ENCODE results near the gene PLXNA2.

Gene PLXNA2

DNA sequence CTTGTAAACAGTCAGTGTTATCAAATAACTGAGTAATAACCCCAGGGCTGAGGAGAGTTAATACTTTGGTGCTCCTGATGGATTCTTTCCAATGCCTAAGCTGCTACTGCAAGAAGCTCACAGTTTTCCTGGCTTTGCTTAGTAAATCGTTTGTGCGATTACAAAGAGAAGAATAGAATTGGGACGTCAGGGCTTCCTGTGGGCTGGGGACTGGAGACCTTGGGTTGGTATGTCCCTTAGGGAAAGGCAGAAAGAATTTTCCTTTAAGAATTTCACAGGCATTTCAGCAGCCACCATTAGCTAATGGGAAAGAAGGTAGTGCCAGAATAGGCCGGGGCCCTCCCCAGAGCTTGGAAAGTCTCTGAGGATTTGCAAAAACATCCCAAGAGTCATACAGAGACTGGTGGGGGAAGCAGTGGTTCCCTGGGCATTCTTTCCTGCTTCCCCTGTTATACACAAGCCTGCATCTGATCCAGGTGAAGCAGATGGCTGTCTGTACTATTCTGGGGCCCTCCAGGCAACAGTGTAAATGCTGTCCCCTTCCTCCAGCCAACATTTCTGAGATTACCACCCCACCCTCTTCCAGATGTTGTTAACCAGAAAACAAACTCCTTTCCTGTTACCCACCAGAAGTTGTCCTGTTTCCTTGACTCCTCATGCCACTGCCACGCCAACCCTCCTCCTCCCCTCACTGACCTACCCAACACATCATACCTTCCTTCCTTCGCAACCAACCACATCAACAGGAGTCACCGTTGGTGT lies 40.2 kb downstream of the PLXNA2 start:
- H3K4me3 ChIP-seq (ENCODE audit: extremely low read depth, insufficient read depth, low read length, poor library complexity, severe bottlenecking), result no peak overlapping the region
- peaks cover 54% of the 10 kb centered on the region for H3K36me3 ChIP-seq (ENCODE audit: control insufficient read depth, insufficient read depth, low read length)
- no peaks in the 10 kb centered on the region for H3K9me3 ChIP-seq (ENCODE audit: control insufficient read depth, low read length)
- 95 to 97% methylated on average over 3 to 4 of the region's 7 CpGs for WGBS, 2 experiments (ENCODE audit: insufficient coverage in 2 of 2)
- peaks cover 83% of the 10 kb centered on the region for H3K4me1 ChIP-seq (ENCODE audit: control insufficient read depth, insufficient read depth, low read length, poor library complexity, severe bottlenecking)
- H3K27ac ChIP-seq (ENCODE audit: low read depth, low read length, severe bottlenecking), result peak overlapping the region; percentile 1

DNA sequence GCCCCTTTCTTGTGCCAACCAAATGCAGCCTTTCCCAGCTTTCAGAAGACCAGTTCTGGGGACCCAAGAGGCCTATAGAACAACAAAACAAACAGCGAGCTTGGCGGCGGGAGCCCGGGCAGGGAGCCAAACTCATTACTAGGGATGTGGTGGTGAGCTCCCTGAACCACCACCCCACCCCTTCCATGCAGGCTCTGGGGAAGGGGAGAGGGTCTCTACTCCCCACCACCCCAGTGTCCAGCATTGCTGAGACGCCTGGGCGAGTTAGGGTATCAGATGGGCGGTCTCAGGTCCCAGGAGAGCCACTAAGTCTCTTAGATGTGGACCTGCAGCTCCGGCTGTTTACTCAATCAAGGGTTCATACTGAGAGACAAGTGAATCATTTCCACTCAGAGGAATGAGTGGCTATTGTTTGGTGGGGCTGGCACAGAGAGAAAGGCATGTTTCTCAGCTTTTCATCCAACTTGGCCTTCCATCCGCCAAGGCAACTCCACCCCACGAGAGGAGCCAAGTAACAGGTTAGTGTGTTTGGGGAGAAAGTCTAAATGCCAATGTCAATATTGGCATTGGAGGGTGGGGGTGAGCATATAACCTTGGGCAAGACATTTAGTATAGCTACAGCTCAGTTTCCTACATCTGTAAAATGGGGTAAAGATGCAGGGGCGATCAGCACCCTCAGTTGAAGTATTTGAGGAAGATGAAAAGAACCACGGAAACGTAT lies 40.9 kb downstream of the PLXNA2 start:
- Histone ChIP-seq H3K36me3 (ENCODE audit: control insufficient read depth, insufficient read depth, low read length) (peaks cover 51% of the 10 kb centered on the region), H3K27ac (ENCODE audit: low read depth, low read length, severe bottlenecking) (peak overlapping the region; percentile 1)
- WGBS, 2 experiments (ENCODE audit: insufficient coverage in 2 of 2), result 98 to 100% methylated on average over 5 to 6 of the region's 13 CpGs

DNA sequence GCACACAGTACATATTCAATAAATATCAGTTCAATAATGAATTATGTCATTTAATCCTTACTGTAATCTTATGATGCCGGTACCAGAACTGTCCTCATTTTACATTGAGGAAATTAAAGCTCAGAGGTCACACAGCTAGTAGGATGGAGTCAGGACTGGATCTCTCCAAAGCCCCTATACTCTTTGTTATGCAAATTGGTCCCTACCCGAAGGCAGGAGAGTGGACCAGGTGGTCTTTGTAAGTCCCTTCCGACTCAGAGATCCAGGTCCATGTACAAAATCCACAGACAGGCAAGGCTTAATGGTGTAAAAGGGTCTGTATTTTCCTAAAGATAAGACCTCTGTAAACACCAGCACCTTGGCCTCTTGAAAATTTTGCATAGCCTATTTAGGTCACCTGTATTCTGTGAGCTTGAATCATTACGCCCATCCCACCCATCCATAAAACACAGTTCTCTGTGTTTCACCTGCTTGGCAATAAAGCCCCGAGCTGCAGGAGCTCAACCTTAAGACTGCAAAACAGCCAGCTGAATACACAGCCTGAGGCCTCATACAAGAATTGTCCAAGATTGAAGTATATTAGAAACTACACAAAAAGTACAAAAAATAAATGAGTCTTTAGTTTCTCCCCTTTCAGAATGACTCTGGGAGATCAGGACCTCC lies 41.7 kb downstream of the PLXNA2 start:
- H3K27ac ChIP-seq (ENCODE audit: low read depth, low read length, severe bottlenecking), result no peak overlapping the region

More for the DNA sequence above, 40.9 kb downstream of the PLXNA2 start:
- Histone ChIP-seq H3K9me3 (ENCODE audit: control insufficient read depth, low read length) (no peaks in the 10 kb centered on the region), H3K4me3 (ENCODE audit: extremely low read depth, insufficient read depth, low read length, poor library complexity, severe bottlenecking) (no peak overlapping the region), H3K4me1 (ENCODE audit: control insufficient read depth, insufficient read depth, low read length, poor library complexity, severe bottlenecking) (peaks cover 83% of the 10 kb centered on the region)

DNA sequence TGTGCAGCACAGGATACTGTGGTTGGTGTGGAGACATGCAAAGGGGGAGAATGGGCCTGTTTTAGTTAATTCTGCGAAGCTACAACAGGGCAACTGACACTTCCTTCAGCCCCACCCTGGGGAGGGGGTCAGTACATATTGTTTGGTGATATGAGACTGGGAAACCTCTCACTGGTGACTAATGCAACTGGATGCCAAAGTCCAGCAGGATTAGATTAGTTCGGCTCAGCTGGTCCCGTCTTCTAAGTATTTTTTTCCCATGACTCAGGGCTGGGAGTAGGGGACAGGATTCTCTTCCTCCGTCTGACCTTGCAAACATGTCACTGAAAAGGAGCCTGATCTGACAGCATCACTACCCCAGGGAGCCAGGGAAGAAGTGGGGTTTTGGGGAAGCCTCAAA lies 43.0 kb downstream of the PLXNA2 start:
- H3K27ac ChIP-seq (ENCODE audit: low read depth, low read length, severe bottlenecking), result peak overlapping the region; percentile 80
- peaks cover 63% of the 10 kb centered on the region for H3K4me1 ChIP-seq (ENCODE audit: control insufficient read depth, insufficient read depth, low read length, poor library complexity, severe bottlenecking)
- peaks cover 48% of the 10 kb centered on the region for H3K36me3 ChIP-seq (ENCODE audit: control insufficient read depth, insufficient read depth, low read length)
- H3K4me3 ChIP-seq (ENCODE audit: extremely low read depth, insufficient read depth, low read length, poor library complexity, severe bottlenecking), result no peak overlapping the region
- H3K9me3 ChIP-seq (ENCODE audit: control insufficient read depth, low read length), result no peaks in the 10 kb centered on the region
- WGBS, 2 experiments (ENCODE audit: insufficient coverage in 2 of 2), result 18 to 80% methylated on average over 1 to 2 of the region's 4 CpGs

More for the DNA sequence above, 41.7 kb downstream of the PLXNA2 start:
- Histone ChIP-seq H3K4me3 (ENCODE audit: extremely low read depth, insufficient read depth, low read length, poor library complexity, severe bottlenecking) (no peak overlapping the region), H3K36me3 (ENCODE audit: control insufficient read depth, insufficient read depth, low read length) (peaks cover 51% of the 10 kb centered on the region), H3K4me1 (ENCODE audit: control insufficient read depth, insufficient read depth, low read length, poor library complexity, severe bottlenecking) (peaks cover 74% of the 10 kb centered on the region), H3K9me3 (ENCODE audit: control insufficient read depth, low read length) (no peaks in the 10 kb centered on the region)
- WGBS, 2 experiments (ENCODE audit: insufficient coverage in 2 of 2), result 97 to 100% methylated on average over 1 to 3 of the region's 5 CpGs

DNA sequence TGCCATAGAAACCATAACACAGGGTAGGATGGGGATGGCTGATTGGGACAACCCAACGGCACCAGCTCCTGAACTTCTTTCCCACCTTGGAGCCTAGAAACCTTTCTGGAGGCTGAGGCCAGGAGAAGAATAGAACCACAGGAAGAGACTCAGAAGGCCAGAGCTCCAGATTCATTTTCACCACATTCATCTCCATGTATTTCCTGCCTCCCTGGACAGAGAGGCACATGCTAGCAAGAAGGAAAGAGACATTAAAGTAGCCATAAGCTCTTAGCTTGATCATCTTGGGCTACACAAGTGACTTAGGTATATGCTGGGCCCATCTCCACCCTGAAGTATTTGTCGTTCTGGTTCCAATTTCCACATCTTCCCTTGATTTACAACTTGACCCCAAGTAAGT lies 44.1 kb downstream of the PLXNA2 start:
- Histone ChIP-seq H3K4me3 (ENCODE audit: extremely low read depth, insufficient read depth, low read length, poor library complexity, severe bottlenecking) (no peak overlapping the region), H3K27ac (ENCODE audit: low read depth, low read length, severe bottlenecking) (no peak overlapping the region), H3K4me1 (ENCODE audit: control insufficient read depth, insufficient read depth, low read length, poor library complexity, severe bottlenecking) (peaks cover 53% of the 10 kb centered on the region), H3K9me3 (ENCODE audit: control insufficient read depth, low read length) (no peaks in the 10 kb centered on the region), H3K36me3 (ENCODE audit: control insufficient read depth, insufficient read depth, low read length) (peaks cover 46% of the 10 kb centered on the region)
- 100% methylated on average over 1 of the region's 2 CpGs for WGBS, 2 experiments (ENCODE audit: insufficient coverage in 2 of 2)

DNA sequence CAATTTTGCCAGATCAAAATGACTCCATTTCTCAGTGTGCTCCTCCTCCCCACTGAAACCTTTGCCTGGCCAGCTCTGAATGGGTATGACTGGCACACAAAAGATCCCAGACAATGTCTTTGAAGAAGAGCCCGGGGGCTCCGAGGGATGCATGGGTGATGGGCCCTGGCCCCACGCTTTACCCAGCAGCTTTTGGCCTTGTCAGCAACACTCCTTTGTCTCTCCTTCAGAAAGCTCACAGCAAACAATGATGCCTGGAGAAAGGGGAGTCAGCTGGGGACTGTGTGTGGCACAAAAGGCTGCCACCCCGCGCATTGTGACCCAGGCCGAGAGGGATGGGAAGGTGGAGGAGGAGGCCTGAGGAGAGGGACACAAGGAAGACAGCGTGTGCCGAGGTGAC lies 45.9 kb downstream of the PLXNA2 start:
- 47 to 79% methylated on average over 2 to 6 of the region's 8 CpGs for WGBS, 2 experiments (ENCODE audit: insufficient coverage in 2 of 2)
- Histone ChIP-seq H3K4me1 (ENCODE audit: control insufficient read depth, insufficient read depth, low read length, poor library complexity, severe bottlenecking) (peaks cover 34% of the 10 kb centered on the region), H3K9me3 (ENCODE audit: control insufficient read depth, low read length) (no peaks in the 10 kb centered on the region), H3K27ac (ENCODE audit: low read depth, low read length, severe bottlenecking) (no peak overlapping the region), H3K4me3 (ENCODE audit: extremely low read depth, insufficient read depth, low read length, poor library complexity, severe bottlenecking) (no peak overlapping the region), H3K36me3 (ENCODE audit: control insufficient read depth, insufficient read depth, low read length) (peaks cover 49% of the 10 kb centered on the region)

DNA sequence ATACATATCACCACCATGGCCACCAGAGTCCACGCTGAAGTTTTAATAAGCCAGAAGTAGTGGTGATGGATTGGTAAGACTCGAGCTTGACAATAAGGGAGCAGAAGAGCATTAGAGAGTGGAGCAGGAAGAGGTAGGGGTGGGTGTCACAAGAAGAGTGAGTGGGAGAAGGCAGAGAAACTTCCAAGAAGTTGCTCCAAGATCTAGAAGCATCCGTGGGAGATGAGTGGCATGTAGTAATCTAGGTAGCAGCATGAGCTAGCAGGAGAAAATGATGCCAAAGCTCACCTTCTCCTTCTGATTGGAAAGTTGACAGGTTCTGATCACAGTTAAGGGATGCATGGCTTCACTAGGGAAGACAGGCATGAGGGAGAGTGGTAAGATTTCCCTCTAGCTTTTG lies 49.2 kb downstream of the PLXNA2 start:
- Histone ChIP-seq H3K36me3 (ENCODE audit: control insufficient read depth, insufficient read depth, low read length) (peaks cover 61% of the 10 kb centered on the region), H3K9me3 (ENCODE audit: control insufficient read depth, low read length) (no peaks in the 10 kb centered on the region), H3K27ac (ENCODE audit: low read depth, low read length, severe bottlenecking) (no peak overlapping the region), H3K4me3 (ENCODE audit: extremely low read depth, insufficient read depth, low read length, poor library complexity, severe bottlenecking) (no peak overlapping the region), H3K4me1 (ENCODE audit: control insufficient read depth, insufficient read depth, low read length, poor library complexity, severe bottlenecking) (peaks cover 9% of the 10 kb centered on the region)
- 96 to 97% methylated on average over 3 of the region's 3 CpGs for WGBS, 2 experiments (ENCODE audit: insufficient coverage in 2 of 2)

DNA sequence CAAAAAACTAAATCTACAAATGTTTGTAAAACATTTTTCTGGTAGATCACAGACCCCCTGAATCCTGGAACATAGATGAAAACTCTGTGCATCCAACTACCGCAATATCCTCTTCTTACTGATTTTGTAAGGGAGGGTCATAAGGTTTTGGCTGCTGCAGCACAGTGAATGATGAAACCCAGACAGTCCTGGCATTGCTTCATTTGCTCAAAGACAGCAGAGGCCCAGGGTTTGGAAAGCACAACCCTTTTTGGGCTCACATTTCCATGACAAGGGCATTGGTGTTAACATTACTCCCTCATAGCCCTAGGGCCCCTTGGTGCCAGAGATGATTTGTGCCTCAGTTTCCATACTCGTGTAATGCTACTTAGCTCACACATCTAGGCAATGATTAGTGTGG lies 51.2 kb downstream of the PLXNA2 start:
- Histone ChIP-seq H3K36me3 (ENCODE audit: control insufficient read depth, insufficient read depth, low read length) (peaks cover 57% of the 10 kb centered on the region), H3K9me3 (ENCODE audit: control insufficient read depth, low read length) (no peaks in the 10 kb centered on the region), H3K4me3 (ENCODE audit: extremely low read depth, insufficient read depth, low read length, poor library complexity, severe bottlenecking) (no peak overlapping the region), H3K27ac (ENCODE audit: low read depth, low read length, severe bottlenecking) (no peak overlapping the region), H3K4me1 (ENCODE audit: control insufficient read depth, insufficient read depth, low read length, poor library complexity, severe bottlenecking) (peaks cover 6% of the 10 kb centered on the region)
- WGBS, 2 experiments (ENCODE audit: insufficient coverage in 2 of 2), result 80 to 92% methylated on average over 2 of the region's 2 CpGs

DNA sequence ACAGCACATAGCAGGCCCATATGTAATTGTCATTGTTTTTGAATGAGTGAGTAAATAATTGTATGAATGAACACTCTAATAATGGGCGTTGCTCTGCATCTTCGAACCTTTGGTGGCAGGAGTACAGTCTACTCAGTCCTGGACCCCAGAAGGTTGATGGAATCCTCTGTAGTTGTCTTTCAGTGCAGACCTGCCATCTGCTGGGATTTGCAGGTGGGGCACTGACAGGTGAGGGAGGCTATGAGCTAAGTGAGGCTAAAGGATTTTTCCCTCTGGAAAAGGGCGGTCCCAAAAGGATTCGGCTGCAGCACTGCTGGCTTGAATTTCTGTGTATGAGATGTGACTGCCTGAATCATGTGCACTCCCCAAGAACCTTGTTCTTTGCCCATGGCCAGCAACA lies 53.4 kb downstream of the PLXNA2 start:
- H3K27ac ChIP-seq (ENCODE audit: low read depth, low read length, severe bottlenecking), result no peak overlapping the region
- H3K36me3 ChIP-seq (ENCODE audit: control insufficient read depth, insufficient read depth, low read length), result peaks cover 42% of the 10 kb centered on the region
- peaks cover 12% of the 10 kb centered on the region for H3K4me1 ChIP-seq (ENCODE audit: control insufficient read depth, insufficient read depth, low read length, poor library complexity, severe bottlenecking)
- H3K4me3 ChIP-seq (ENCODE audit: extremely low read depth, insufficient read depth, low read length, poor library complexity, severe bottlenecking), result no peak overlapping the region
- H3K9me3 ChIP-seq (ENCODE audit: control insufficient read depth, low read length), result no peaks in the 10 kb centered on the region
- 88 to 96% methylated on average over 4 of the region's 4 CpGs for WGBS, 2 experiments (ENCODE audit: insufficient coverage in 2 of 2)

DNA sequence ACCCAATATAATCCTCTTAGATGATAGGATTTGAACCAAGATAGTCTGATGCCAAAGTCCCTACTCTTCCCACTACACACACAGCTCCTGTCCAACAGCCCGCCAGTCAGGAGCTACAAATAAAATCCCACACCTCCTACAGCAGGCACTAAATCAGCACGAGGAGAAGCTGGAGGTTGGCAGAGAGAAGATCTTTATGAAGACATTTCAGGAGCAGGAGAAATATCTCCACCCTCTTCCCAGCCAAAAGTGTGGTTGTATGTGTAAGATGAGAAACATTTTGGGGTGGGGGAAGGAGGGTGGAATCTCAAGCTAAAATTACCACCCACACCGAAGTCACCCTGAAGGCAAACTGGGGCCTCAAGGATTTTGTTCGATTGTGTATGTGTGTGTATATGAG lies 54.5 kb downstream of the PLXNA2 start:
- Histone ChIP-seq H3K36me3 (ENCODE audit: control insufficient read depth, insufficient read depth, low read length) (peaks cover 34% of the 10 kb centered on the region), H3K4me3 (ENCODE audit: extremely low read depth, insufficient read depth, low read length, poor library complexity, severe bottlenecking) (no peak overlapping the region), H3K27ac (ENCODE audit: low read depth, low read length, severe bottlenecking) (no peak overlapping the region), H3K9me3 (ENCODE audit: control insufficient read depth, low read length) (no peaks in the 10 kb centered on the region), H3K4me1 (ENCODE audit: control insufficient read depth, insufficient read depth, low read length, poor library complexity, severe bottlenecking) (peaks cover 22% of the 10 kb centered on the region)
- WGBS, 2 experiments (ENCODE audit: insufficient coverage in 2 of 2), result 100% methylated on average over 1 of the region's 4 CpGs; no CpG with 5 or more reads in 1 of the 2 experiments
